Tibial nerve (tissue), 4 donors: ENCODE measurements around the gene ARHGAP26.

ENCODE experiments used
- CTCF ChIP-seq, 5 experiments: fragments of 200-600 bp in 3 of 5; fragments of 450-650 bp in 2 of 5; sonication (generic) in 3 of 5; IDR thresholded peaks; one replicate each; pipeline ENCODE4 v1.5.1; 2016 to 2019; ENCODE audit warnings: antibody characterized with exemption in 5 of 5, mild to moderate bottlenecking in 3 of 5, moderate library complexity in 2 of 5
- EP300 ChIP-seq, 2 donors: sonication (generic); formaldehyde crosslinking; IDR thresholded peaks; one replicate each; pipeline ENCODE4 v1.6.1; 2017; ENCODE audit warnings: antibody characterized with exemption in 2 of 2, mild to moderate bottlenecking in 1 of 2
- POLR2A ChIP-seq, 2 donors: fragments of 450-650 bp; IDR thresholded peaks; one replicate each; pipeline ENCODE4 v1.6.1; 2017; ENCODE audit warnings: antibody characterized with exemption in 2 of 2, mild to moderate bottlenecking in 2 of 2, moderate library complexity in 2 of 2

- no peak for TF ChIP-seq CTCF (IDR thresholded peaks at IDR 0.05)
- no peak for TF ChIP-seq POLR2A (IDR thresholded peaks at IDR 0.05)
- no peak for TF ChIP-seq EP300 (IDR thresholded peaks at IDR 0.05)
Observed at GRCh38 chr5:143213231-143213850, 443.2 kb downstream of the ARHGAP26 start.
